Retinal pigment epithelial cell (primary cell): ENCODE measurements around the gene SLC51B.
A peak's percentile ranks its signal among the peaks of the same experiment; 100 is the strongest.

Source experiments
- DNase-seq: peaks from one replicate; pipeline ENCODE4 v3.0.0-alpha.2; 2010; ENCODE audit warnings: low read depth
- H3K4me3 ChIP-seq: 2 replicates; pipeline ENCODE4 v1.5.1; 2011; ENCODE audit warnings: mild to moderate bottlenecking, low read length, control low read depth, moderate library complexity
- TF ChIP-seq, protein P1 (sequence below): conservative IDR thresholded peaks from 2 replicates; pipeline ENCODE4 v1.5.1; 2011; ENCODE audit warnings: low read depth, low read length, control low read depth, inconsistent platforms

Gene SLC51B

DNA sequence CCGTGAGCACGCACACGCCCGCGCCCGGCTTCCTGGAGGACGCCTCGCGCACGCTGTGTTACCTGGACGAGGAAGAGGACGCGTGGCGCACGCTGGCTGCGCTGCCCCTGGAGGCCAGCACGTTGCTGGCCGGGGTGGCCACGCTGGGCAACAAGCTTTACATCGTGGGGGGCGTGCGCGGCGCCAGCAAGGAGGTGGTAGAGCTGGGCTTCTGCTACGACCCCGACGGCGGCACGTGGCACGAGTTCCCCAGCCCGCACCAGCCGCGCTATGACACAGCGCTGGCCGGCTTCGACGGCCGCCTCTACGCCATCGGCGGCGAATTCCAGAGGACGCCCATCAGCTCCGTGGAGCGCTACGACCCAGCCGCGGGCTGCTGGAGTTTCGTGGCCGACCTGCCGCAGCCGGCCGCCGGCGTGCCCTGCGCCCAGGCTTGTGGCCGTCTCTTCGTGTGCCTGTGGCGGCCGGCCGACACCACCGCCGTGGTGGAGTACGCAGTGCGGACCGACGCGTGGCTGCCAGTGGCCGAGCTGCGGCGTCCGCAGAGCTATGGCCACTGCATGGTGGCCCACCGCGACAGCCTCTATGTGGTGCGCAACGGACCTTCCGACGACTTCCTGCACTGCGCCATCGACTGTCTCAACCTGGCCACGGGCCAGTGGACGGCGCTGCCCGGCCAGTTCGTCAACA is 32.2 kb downstream of the SLC51B start:
- no peak for DNase-seq
- H3K4me3 ChIP-seq, result no peak overlapping the region
- TF ChIP-seq, protein P1, sequence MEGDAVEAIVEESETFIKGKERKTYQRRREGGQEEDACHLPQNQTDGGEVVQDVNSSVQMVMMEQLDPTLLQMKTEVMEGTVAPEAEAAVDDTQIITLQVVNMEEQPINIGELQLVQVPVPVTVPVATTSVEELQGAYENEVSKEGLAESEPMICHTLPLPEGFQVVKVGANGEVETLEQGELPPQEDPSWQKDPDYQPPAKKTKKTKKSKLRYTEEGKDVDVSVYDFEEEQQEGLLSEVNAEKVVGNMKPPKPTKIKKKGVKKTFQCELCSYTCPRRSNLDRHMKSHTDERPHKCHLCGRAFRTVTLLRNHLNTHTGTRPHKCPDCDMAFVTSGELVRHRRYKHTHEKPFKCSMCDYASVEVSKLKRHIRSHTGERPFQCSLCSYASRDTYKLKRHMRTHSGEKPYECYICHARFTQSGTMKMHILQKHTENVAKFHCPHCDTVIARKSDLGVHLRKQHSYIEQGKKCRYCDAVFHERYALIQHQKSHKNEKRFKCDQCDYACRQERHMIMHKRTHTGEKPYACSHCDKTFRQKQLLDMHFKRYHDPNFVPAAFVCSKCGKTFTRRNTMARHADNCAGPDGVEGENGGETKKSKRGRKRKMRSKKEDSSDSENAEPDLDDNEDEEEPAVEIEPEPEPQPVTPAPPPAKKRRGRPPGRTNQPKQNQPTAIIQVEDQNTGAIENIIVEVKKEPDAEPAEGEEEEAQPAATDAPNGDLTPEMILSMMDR, result no peak

DNA sequence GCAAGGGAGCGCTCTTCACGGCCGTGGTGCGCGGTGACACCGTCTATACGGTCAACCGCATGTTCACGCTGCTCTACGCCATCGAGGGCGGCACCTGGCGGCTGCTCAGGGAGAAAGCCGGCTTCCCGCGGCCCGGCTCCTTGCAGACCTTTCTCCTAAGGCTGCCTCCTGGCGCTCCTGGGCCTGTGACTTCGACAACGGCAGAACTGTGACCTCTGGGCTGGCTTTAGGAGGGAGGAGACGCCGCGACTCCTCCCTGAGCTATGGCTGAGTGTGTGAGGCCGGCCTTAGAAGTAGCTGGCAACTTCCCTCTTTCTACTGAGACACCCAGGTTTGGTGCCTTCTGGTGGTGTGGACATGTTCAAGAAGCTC is 32.8 kb downstream of the SLC51B start:
- TF ChIP-seq, protein P1, result peak; percentile 72
- DNase-seq, result no peak
- no peak overlapping the region for H3K4me3 ChIP-seq

DNA sequence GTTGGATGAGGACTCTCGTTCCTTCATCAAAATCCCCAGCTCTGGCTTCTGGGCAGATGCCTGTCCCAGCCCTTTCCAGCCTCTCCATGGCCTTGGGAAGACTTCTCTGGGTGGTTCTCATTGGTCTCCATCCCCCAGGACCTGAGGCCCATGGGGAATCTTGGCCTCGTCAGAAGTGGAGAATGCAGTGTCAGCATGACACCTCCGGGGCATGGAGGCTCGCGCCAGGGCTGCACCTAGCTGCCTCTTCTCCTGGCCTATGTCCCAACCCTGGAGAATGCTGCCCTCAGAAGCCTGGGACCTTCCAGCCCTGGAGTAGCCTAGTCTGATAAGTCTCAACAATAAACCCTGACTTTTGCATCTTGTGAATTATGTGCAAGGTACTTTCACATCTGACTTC is 34.4 kb downstream of the SLC51B start:
- no peak overlapping the region for H3K4me3 ChIP-seq
- no peak for DNase-seq
- TF ChIP-seq, protein P1, result no peak

DNA sequence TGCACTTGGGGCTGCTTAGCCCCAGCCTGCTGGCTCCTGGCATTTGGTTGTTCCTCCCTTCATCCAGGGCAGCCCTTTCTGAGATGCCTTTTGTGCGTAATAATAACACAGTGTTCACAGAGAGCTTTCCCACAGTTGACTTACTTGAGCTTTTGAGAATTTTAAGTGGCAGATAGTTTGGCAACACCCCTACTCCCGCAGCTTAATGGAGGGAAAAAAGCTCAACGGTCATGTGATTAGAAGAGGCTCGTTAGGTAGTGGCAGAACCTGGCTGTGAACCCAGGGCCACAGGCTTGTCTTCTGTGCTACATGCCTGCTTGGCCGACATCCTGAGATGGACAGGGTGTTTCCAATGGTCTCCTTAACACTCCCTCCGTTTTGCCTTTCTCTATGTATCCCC is 36.1 kb downstream of the SLC51B start:
- TF ChIP-seq, protein P1, result no peak

DNA sequence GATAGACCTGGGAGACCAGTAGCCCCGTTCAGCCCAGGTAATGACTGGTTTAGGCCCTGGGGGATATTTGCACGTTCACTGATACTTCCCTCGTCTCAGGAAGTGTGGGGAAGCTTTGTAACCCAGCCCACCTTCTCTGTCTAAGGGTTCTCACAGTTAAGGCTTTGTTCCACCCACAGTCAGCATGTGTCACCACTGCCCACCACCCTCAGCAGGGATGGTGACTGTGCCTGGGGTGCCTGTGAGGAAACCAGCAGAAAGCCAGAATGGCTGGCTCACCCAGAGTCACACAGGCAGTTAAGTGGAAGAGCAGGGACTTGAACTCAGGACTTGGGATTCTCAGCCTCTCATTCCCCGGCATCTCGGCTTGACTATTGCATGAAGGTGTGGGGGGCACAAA is 36.6 kb downstream of the SLC51B start:
- TF ChIP-seq, protein P1, result no peak
- no peak for DNase-seq
- H3K4me3 ChIP-seq, result no peak overlapping the region

More for the DNA sequence above, 36.1 kb downstream of the SLC51B start:
- H3K4me3 ChIP-seq, result no peak overlapping the region
- DNase-seq, result no peak

DNA sequence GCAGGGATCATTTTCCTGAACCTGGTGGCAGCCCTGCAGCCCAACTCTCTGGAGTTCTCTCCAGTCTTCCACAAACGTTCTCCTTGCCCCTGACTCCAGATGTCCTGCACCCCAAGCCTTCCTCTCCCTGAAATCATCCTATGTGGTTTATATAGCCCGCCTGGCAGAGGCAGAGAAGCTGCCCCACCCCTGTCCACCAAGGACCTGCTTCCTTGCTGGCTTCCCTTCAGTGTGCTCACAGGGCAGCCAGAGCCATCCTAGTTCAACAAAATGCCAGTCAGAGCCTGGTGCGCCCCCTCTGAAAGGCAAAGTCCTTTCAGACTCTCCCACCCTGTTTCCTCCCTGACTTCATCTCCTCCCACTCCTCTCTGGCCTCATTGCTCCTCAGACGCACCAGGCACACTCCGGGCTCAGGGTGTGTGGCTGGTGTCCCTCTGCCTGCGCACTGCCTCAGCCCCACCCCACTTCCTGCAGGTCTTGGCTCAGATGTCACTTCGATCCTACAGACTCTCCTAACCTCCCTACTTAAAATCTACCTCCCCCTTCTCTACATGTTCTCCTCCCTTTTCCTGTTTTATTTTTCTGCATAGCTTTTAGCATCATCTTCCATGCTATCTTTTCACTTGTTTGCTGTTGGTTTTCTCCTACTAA is 37.2 kb downstream of the SLC51B start:
- no peak overlapping the region for H3K4me3 ChIP-seq
- TF ChIP-seq, protein P1, result no peak
- DNase-seq, result no peak

DNA sequence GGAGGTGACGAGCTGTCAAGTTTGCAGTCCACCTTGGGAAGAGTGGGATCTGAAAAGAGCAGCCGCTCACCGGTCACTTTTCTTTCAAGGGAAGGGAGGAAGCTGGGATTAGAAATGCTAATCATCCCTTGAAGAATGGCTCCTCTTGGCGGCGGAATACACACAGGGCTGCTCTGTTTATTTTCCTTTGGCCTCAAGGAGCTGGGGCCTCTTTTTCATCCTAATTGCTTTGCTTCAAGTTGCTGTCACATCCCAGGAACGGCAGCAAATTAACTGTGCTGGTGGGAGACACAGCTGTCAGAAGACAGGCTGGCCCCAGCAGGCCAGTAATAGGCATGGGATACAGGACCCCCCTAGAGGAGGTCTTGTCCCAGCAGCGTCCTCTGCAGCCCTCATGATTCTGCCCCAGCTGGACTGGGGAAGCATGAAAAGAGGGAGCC is 38.1 kb downstream of the SLC51B start:
- TF ChIP-seq, protein P1, result peak; percentile 45
- no peak overlapping the region for H3K4me3 ChIP-seq
- no peak for DNase-seq
